GM12878 (cell line): ENCODE results near the gene SLC37A2. TPM values are rescaled to one million over a fixed set of nuclear protein-coding genes. Genes with fewer than 3 reads are reported as not detected.

Experiments used
- ATAC-seq: fragments of 200-7000 bp; cut with Tn5 transposase; 3 replicates; pipeline ENCODE4 v1.9.1; 2020; ENCODE audit warnings: mild to moderate bottlenecking, moderate library complexity
- BruUV-seq: library from RNA; stranded (reverse); fragments of 400-500 nt; replicated peaks from 2 replicates; lab custom pipeline; 2021; lab: Mats Ljungman, UMichigan
- CTCF ChIA-PET: fragments of 300-600 bp; sonication (Branson Sonifier 250); formaldehyde crosslinking; extraction: SDS; loops from one replicate; lab custom pipeline; 2021; ENCODE audit warnings: inconsistent platforms; lab: Yijun Ruan, JAX
- POLR2A ChIA-PET: fragments of 350-600 bp; formaldehyde crosslinking; extraction: SDS; loops from one replicate; lab custom pipeline; 2021; ENCODE audit warnings: inconsistent platforms; lab: Charles Lee
- RAD21 ChIA-PET: fragments of 300-600 bp; sonication (Branson Sonifier 250); formaldehyde crosslinking; loops from one replicate; lab custom pipeline; 2023; ENCODE audit warnings: antibody characterized with exemption; ENCODE audit not compliant: unreplicated experiment; lab: Charles Lee
- SMC1A ChIA-PET: fragments of 300-600 bp; sonication (Branson Sonifier 250); formaldehyde crosslinking; loops from one replicate; lab custom pipeline; 2023; ENCODE audit not compliant: unreplicated experiment, uncharacterized antibody; lab: Charles Lee
- DNase-seq: peaks from one replicate; pipeline ENCODE4 v3.0.0-alpha.2; 2011; ENCODE audit warnings: low read depth, low spot score
- FAIRE-seq: peaks from 3 replicates; lab custom pipeline; 2011; peaks lifted over from hg19 to GRCh38; lab: Jason Lieb, UNC
- H2AFZ ChIP-seq: 2 replicates; pipeline ENCODE4 v1.6.0; 2011; ENCODE audit warnings: low read depth, low read length, control low read depth; ENCODE audit not compliant: control insufficient read depth
- H3K27ac ChIP-seq: 2 replicates; pipeline ENCODE4 v1.5.1; 2011; ENCODE audit warnings: control low read depth; ENCODE audit not compliant: control insufficient read depth, insufficient read depth
- H3K27me3 ChIP-seq, 2 experiments: replicated peaks in 1 of 2; 2 replicates each; pipeline versions ENCODE4 v1.6.0 to v1.6.1; 2011; ENCODE audit warnings: low read length in 1 of 2; ENCODE audit not compliant: control insufficient read depth in 2 of 2, insufficient read depth in 2 of 2
- H3K36me3 ChIP-seq, 2 experiments: 2 replicates each; pipeline ENCODE4 v1.5.1; 2011; ENCODE audit warnings: low read length in 1 of 2; ENCODE audit not compliant: control insufficient read depth in 2 of 2, insufficient read depth in 2 of 2
- H3K4me1 ChIP-seq: 2 replicates; pipeline ENCODE4 v1.6.1; 2011; ENCODE audit warnings: mild to moderate bottlenecking, low read length, moderate library complexity, mixed read lengths; ENCODE audit not compliant: control insufficient read depth, insufficient read depth
- H3K4me2 ChIP-seq: 2 replicates; pipeline ENCODE4 v1.6.0; 2011; ENCODE audit warnings: control low read depth; ENCODE audit not compliant: control insufficient read depth, insufficient read depth
- H3K4me3 ChIP-seq: fragments of 200-600 bp; sonication (generic); 2 replicates; pipeline ENCODE4 v1.5.1; 2016
- H3K79me2 ChIP-seq: 2 replicates; pipeline ENCODE4 v1.6.0; 2011; ENCODE audit warnings: low read length; ENCODE audit not compliant: control insufficient read depth, insufficient read depth
- H3K9ac ChIP-seq: 2 replicates; pipeline ENCODE4 v1.8.0; 2011; ENCODE audit warnings: low read length, control low read depth, mixed read lengths; ENCODE audit not compliant: control insufficient read depth, insufficient read depth
- H3K9me3 ChIP-seq: replicated peaks from 3 replicates; pipeline ENCODE4 v1.5.1; 2011; ENCODE audit warnings: mild to moderate bottlenecking, low read length; ENCODE audit not compliant: control insufficient read depth, insufficient read depth
- H4K20me1 ChIP-seq: 2 replicates; pipeline ENCODE4 v1.6.0; 2011; ENCODE audit not compliant: control insufficient read depth, insufficient read depth
- BRCA1 ChIP-seq: IDR thresholded peaks from 2 replicates; pipeline ENCODE4 v1.6.1; 2011; ENCODE audit warnings: low read depth, low read length, improper control_type of control experiment
- CBFB ChIP-seq: IDR thresholded peaks from 2 replicates; pipeline ENCODE4 v1.6.1; 2016; ENCODE audit warnings: antibody characterized with exemption, low read depth
- CBX3 ChIP-seq: fragments of 200-600 bp; sonication (generic); IDR thresholded peaks from 2 replicates; pipeline ENCODE4 v1.6.1; 2016; ENCODE audit warnings: low read depth, borderline replicate concordance
- ESRRA ChIP-seq: IDR thresholded peaks from 2 replicates; pipeline ENCODE4 v1.6.1; 2012; ENCODE audit warnings: mild to moderate bottlenecking, low read length, improper control_type of control experiment
- HDAC2 ChIP-seq: fragments of 200-600 bp; sonication (generic); IDR thresholded peaks from 2 replicates; pipeline ENCODE4 v1.6.1; 2017
- JUND ChIP-seq: IDR thresholded peaks from 2 replicates; pipeline ENCODE4 v1.6.1; 2012; ENCODE audit warnings: low read depth, mild to moderate bottlenecking, low read length, improper control_type of control experiment, moderate library complexity
- MLLT1 ChIP-seq: fragments of 450-650 bp; IDR thresholded peaks from 2 replicates; pipeline ENCODE4 v1.6.1; 2016; ENCODE audit warnings: mild to moderate bottlenecking
- NR2C1 ChIP-seq: fragments of 450-650 bp; IDR thresholded peaks from 2 replicates; pipeline ENCODE4 v1.6.1; 2017; ENCODE audit warnings: antibody characterized with exemption, mild to moderate bottlenecking, moderate library complexity
- SMC3 ChIP-seq: IDR thresholded peaks from 2 replicates; pipeline ENCODE4 v1.6.1; 2011; ENCODE audit warnings: low read length, improper control_type of control experiment, borderline replicate concordance
- SREBF2 ChIP-seq: IDR thresholded peaks from 2 replicates; pipeline ENCODE4 v1.6.1; 2012; ENCODE audit warnings: mild to moderate bottlenecking, low read length
- WRNIP1 ChIP-seq: IDR thresholded peaks from 2 replicates; pipeline ENCODE4 v1.6.1; 2011; ENCODE audit warnings: low read depth, low read length, improper control_type of control experiment, borderline replicate concordance
- ZNF24 ChIP-seq: fragments of 450-650 bp; IDR thresholded peaks from 2 replicates; pipeline ENCODE4 v1.6.1; 2017; ENCODE audit warnings: antibody characterized with exemption, mild to moderate bottlenecking
- WGBS: methylation state at CpG from one replicate; pipeline ENCODE4 v1.1.6; 2016; ENCODE audit warnings: low lambda C conversion rate; ENCODE audit not compliant: insufficient replicate concordance, insufficient coverage; ENCODE audit errors: missing lambda C conversion rate; 5-methylcytosine and 5-hydroxymethylcytosine counted together
- in situ Hi-C: fragments of 300-500 bp; cut with MboI; formaldehyde crosslinking; loops from 9 replicates; pipeline ENCODE4 v1.14.3; 2018; ENCODE audit warnings: mixed read lengths
- intact Hi-C: fragments of 100-400 bp; cut with micrococcal nuclease; formaldehyde crosslinking; loops from one replicate; pipeline ENCODE4 v1.14.2; 2022; ENCODE audit not compliant: unreplicated experiment
- polyA plus RNA-seq, 11 experiments: library from polyadenylated mRNA; depleted of rRNA in 4 of 11; unstranded in 6 of 11; stranded (reverse) in 5 of 11; fragments of >200 nt; fragmentation: Nextera tagmentation in 4 of 11; fragmentation: Illumina TruSeq in 1 of 11; extraction: Ambion mirVana in 4 of 11; extraction: Trizol in 1 of 11; gene quantifications; 1 replicate in 1 of 11; 2 replicates in 10 of 11; pipeline versions ENCODE4 v1.2.1 to v1.2.3, GENCODE V29; 2011 to 2016; ENCODE audit warnings: inconsistent platforms in 2 of 11, missing spikeins in 2 of 11, low read depth in 1 of 11
- total RNA-seq, 4 experiments: library from RNA; depleted of rRNA in 3 of 4; stranded (reverse); fragments of >200 nt in 3 of 4; fragmentation: Illumina TruSeq in 1 of 4; extraction: Trizol in 1 of 4; gene quantifications; 2 replicates each; pipeline versions ENCODE4 v1.2.1 to v1.2.3, GENCODE V29; 2013 to 2021
- TF ChIP-seq, protein P1 (sequence below): IDR thresholded peaks from 2 replicates; pipeline ENCODE4 v1.6.1; 2012; ENCODE audit warnings: low read depth, low read length, improper control_type of control experiment
- TF ChIP-seq, protein P2 (sequence below): IDR thresholded peaks from 2 replicates; pipeline ENCODE4 v1.6.1; 2012; ENCODE audit warnings: low read length, inconsistent platforms
- TF ChIP-seq, protein P3 (sequence below): IDR thresholded peaks from 2 replicates; pipeline ENCODE4 v1.6.1; 2012; ENCODE audit warnings: improper control_type of control experiment, low read depth, low read length; ENCODE audit not compliant: insufficient replicate concordance

SLC37A2 gene
- total and polyA plus RNA-seq, 10 of the 15 experiments (the other 5 are each of a cell fraction or from before 2014, with no cell fraction given): 0.26 to 9.8 (median 2.0) TPM

- no peak for DNase-seq
- intact Hi-C loops (no loop called here), in situ Hi-C loops (no loop called here)
- 82% methylated on average over 9 of the region's 11 CpGs for WGBS
- ATAC-seq: no peak
- H3K79me2 ChIP-seq: no peaks in the 10 kb centered on the region
- no peak overlapping the region for H3K27ac ChIP-seq
- ChIA-PET POLR2A (interaction anchor here (3.8 kb wide), 1 partner anchor 11 kb away, joined by 42 read pairs; the partner anchor contains the start of gene SLC37A2), RAD21 (interaction anchor here (0.6 to 5.9 kb wide), 4 partner anchors 11 to 35 kb away, joined by 3 to 87 read pairs (median 24); partner anchors contain the start of genes SLC37A2 and TMEM218), CTCF (interaction anchor here (0.6 to 6.6 kb wide), 8 partner anchors 13 to 67 kb away, joined by 3 to 46 read pairs (median 4); partner anchors contain the start of gene TMEM218), SMC1A (interaction anchor here (5.0 kb wide), 1 partner anchor 11 kb away, joined by 36 read pairs; the partner anchor contains the start of gene SLC37A2)
- no peaks in the 10 kb centered on the region for H4K20me1 ChIP-seq
- H3K36me3 ChIP-seq: no peaks in the 10 kb centered on the region
- BruUV-seq: no TSS peak
- no peak overlapping the region for H3K4me2 ChIP-seq
- H3K9me3 ChIP-seq: no peaks in the 10 kb centered on the region
- H3K27me3 ChIP-seq: no peaks in the 10 kb centered on the region
- FAIRE-seq: no peak
- H3K9ac ChIP-seq: no peak overlapping the region
- H3K4me3 ChIP-seq: no peak overlapping the region
- no peak overlapping the region for H2AFZ ChIP-seq
- H3K4me1 ChIP-seq: peaks cover 43% of the 10 kb centered on the region
- TF ChIP-seq CBX3 (no peak), BRCA1 (no peak), ESRRA (no peak), ZNF24 (no peak), CBFB (no peak), HDAC2 (no peak), NR2C1 (no peak), MLLT1 (no peak), WRNIP1 (no peak), SMC3 (no peak), SREBF2 (no peak), JUND (no peak)
- TF ChIP-seq, protein P1, sequence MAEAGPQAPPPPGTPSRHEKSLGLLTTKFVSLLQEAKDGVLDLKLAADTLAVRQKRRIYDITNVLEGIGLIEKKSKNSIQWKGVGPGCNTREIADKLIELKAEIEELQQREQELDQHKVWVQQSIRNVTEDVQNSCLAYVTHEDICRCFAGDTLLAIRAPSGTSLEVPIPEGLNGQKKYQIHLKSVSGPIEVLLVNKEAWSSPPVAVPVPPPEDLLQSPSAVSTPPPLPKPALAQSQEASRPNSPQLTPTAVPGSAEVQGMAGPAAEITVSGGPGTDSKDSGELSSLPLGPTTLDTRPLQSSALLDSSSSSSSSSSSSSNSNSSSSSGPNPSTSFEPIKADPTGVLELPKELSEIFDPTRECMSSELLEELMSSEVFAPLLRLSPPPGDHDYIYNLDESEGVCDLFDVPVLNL: no peak
- TF ChIP-seq, protein P2, sequence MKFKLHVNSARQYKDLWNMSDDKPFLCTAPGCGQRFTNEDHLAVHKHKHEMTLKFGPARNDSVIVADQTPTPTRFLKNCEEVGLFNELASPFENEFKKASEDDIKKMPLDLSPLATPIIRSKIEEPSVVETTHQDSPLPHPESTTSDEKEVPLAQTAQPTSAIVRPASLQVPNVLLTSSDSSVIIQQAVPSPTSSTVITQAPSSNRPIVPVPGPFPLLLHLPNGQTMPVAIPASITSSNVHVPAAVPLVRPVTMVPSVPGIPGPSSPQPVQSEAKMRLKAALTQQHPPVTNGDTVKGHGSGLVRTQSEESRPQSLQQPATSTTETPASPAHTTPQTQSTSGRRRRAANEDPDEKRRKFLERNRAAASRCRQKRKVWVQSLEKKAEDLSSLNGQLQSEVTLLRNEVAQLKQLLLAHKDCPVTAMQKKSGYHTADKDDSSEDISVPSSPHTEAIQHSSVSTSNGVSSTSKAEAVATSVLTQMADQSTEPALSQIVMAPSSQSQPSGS: no peak
- TF ChIP-seq, protein P3, sequence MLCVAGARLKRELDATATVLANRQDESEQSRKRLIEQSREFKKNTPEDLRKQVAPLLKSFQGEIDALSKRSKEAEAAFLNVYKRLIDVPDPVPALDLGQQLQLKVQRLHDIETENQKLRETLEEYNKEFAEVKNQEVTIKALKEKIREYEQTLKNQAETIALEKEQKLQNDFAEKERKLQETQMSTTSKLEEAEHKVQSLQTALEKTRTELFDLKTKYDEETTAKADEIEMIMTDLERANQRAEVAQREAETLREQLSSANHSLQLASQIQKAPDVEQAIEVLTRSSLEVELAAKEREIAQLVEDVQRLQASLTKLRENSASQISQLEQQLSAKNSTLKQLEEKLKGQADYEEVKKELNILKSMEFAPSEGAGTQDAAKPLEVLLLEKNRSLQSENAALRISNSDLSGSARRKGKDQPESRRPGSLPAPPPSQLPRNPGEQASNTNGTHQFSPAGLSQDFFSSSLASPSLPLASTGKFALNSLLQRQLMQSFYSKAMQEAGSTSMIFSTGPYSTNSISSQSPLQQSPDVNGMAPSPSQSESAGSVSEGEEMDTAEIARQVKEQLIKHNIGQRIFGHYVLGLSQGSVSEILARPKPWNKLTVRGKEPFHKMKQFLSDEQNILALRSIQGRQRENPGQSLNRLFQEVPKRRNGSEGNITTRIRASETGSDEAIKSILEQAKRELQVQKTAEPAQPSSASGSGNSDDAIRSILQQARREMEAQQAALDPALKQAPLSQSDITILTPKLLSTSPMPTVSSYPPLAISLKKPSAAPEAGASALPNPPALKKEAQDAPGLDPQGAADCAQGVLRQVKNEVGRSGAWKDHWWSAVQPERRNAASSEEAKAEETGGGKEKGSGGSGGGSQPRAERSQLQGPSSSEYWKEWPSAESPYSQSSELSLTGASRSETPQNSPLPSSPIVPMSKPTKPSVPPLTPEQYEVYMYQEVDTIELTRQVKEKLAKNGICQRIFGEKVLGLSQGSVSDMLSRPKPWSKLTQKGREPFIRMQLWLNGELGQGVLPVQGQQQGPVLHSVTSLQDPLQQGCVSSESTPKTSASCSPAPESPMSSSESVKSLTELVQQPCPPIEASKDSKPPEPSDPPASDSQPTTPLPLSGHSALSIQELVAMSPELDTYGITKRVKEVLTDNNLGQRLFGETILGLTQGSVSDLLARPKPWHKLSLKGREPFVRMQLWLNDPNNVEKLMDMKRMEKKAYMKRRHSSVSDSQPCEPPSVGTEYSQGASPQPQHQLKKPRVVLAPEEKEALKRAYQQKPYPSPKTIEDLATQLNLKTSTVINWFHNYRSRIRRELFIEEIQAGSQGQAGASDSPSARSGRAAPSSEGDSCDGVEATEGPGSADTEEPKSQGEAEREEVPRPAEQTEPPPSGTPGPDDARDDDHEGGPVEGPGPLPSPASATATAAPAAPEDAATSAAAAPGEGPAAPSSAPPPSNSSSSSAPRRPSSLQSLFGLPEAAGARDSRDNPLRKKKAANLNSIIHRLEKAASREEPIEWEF: no peak
Measured at GRCh38 chr11:125074511-125075241, 11.6 kb downstream of the SLC37A2 start.
